GM21447 (cell line): Measurements from ENCODE around the gene BNIP1.

ENCODE experiments used
- ATAC-seq: cut with Tn5 transposase; IDR thresholded peaks from one replicate; pipeline ENCODE4 v1.9.1; 2021; ENCODE audit not compliant: unreplicated experiment

BNIP1 gene

DNA sequence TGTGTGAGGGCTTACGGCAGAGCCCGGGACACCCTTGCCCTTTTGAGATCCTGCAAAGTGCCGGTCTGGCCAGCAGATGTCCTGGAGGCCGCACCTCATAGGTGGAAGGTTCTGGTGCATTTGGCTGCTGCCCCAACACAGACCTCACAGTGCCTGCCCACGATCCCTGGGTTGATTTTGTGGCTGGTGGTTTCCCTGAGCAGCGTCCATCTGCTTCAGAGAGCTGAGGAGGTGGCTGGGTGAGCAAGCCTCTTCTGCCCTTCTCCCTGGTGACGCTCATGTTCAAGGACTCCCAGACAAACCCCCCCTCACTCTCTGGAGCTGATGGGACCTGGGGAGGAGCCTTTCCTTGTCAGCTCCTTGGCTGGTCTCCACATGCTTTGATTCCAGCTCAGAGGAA lies 18.9 kb downstream of the BNIP1 start:
- no peak for ATAC-seq

DNA sequence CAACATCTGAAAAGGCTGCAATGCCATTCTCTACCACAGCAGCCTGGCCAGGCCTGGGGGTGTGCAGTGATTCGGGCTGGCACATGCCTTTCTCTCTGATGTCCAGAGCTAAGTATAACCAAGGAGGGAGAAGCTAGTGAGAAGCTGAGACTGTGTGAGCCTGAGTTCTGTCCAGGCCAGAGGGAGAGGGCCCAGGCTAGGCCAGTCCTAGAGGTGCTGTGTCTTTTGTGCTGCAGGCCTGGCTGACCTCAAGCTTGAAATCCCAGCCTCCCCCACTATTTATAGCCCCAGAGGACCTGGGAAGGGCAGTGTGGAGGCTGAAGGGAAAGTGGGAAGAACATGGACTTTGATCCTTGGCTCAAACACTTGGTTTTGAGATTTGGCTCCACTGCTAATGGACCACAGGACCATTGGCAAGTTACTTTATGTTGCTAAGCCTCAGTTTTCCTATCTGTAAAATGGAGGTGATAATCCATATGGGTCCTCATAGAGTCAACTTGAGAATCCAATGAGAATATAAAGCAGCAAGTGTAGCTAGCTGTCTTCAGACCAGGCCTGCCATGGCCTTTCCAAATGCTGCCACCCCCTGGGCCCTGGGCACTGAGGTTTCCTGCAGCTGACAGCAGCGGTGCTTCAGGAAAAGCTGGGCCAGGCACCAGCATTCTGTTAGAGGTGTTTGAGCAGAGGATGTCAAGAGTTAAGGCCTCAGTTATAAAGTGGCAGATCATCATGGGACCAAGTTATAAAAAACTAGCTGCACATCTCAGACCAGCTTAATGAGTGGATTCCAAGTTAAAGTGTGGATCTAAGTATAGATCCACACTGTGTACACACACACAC lies 21.1 kb downstream of the BNIP1 start:
- ATAC-seq, result no peak

DNA sequence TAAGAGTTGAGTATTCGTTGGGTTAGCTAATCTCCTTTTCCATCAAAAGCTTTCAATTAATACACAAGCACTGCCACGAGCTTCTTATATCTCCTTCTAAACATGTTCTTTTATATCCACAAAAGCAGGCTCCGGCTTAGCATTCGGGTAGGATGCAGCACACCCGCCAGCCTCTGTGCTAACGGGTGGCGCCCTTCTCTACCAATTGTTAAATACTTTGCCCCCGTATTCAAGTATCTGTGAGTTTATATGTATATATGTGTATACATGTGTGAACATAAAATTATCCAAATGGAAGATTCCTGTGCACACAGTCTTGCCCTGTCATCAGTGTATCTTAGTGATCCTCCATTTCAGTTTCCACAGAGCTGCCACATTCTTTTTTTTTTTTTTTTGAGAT lies 27.8 kb downstream of the BNIP1 start:
- no peak for ATAC-seq

DNA sequence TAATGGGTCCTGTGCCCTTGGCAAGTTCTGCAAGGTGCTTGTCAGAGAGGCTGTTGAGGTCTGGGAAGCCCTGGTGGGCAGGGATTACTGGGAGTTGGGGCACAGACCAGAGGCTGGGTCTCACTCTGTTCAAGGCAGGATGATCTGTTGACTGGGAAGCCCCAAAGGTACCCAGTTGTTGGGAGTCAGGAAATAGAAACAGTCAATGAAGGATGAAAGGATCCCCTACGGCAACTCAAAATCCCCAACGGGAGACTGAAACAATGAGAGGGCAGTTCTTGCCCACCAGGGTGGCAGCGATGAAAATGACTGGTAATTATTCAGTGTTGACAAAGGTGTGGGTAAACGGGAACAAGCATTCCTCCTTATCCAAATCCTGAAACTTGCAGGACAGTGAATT lies 31.2 kb downstream of the BNIP1 start:
- no peak for ATAC-seq

DNA sequence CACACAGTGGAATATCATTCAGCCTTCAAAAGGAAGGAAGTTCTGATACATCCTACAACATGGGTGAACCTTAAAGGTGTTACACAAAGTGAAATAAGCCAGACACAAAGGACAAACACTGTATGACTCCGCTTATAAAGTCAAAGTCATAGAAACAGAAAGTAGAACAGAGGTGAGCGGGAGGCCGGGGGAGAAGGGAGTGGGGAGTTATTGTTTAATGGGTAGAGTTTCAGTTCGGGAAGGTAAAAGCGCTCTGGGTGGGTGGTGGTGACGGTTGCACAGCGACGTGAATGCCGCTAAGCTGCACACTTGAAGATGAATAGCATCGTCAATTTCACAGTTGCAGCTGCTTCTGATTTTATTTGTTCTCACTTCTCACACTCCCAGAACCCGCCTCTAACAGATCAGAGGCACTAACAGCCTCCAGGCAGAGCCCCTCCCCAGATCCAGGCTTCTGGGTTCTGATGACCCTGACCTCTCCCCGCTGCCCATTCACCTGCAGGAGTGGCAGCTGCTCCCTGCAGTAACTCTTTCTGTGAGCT lies 34.1 kb downstream of the BNIP1 start:
- ATAC-seq, result no peak

DNA sequence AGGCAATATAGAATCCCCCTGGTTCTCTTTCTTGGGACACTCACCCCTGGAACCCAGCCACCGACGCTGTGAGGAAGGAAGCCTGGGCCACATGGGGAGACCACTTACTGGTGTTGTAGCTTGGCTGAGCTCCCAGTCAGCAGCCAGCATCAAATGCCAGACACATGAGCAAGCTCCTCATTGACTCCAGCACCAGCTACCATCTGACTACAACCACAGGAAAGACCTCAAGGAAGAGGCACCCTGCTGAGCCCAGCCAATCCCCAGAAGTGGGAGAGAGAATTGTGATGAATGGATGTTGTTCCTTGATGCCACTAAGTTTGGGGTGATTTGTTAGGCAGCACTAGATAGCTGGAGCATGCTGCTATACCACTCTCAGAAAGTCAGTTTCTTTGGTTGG lies 36.0 kb downstream of the BNIP1 start:
- no peak for ATAC-seq

DNA sequence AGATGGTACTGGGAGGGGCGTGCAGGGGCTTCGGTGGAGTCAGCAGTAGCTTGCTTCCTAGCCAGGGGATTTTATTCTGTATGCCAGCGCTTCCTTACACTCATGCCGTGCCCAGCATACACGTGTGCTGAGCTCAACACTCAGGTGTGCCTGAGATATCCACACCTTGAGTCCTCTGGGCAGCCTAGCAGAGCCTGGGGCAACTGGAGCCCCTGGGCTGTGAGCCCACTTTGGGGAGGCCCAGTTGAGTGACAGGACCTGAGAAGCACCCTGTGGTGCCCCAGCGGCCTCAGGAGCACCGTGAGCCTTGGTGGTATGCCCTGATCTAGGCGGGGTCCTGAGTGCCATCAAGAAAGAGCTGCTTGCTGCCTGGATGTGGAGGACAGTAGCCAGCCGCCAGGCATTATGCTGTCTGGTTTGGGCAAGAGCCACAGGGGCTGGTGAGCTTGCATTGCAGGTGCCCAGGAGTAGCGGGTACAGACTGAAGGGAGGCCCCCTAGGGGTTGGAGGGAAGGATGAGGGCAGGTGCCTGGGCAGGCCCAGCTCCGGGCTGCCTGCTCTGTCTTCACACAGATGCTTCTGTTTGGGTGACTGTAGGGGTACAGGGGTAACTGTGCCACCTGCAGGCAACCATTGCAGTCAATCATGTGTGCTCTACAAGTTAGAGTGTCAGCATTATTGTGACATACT lies 42.9 kb downstream of the BNIP1 start:
- no peak for ATAC-seq

DNA sequence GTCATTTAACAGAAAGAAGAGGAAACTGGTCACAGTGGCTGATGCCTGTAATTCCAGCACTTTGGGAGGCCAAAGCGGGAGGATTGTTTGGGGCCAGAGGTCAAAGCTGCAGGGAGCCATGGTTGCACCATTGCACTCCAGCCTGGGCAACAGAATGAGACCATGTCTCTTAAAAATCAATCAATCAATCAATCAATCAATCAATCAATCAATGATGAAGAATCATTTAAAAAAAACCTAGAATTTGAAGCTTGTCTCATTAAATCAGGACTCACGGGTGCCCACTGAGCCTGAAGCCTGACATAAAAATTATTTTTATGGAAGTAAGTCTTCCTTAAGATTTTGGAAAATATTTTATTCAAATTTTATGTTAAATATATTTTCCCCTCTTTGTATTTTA lies 43.9 kb downstream of the BNIP1 start:
- no peak for ATAC-seq

DNA sequence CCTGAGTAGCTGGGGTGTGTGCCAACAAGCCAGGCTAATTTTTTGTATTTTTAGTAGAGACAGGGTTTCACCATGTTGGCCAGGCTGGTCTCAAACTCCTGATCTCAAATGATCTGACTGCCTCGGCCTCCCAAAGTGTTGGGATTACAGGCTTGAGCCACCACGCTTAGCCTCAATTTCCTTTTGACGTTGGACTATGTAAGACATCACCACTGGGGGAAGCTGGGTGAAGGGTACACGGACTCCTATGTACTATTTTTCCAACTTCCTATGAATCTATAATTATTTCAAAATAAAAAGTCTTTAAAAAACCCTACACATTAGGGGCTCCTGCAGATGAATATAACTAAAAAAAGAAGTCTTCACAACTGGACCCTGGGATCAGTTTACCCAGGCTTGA lies 46.7 kb downstream of the BNIP1 start:
- ATAC-seq, result no peak

DNA sequence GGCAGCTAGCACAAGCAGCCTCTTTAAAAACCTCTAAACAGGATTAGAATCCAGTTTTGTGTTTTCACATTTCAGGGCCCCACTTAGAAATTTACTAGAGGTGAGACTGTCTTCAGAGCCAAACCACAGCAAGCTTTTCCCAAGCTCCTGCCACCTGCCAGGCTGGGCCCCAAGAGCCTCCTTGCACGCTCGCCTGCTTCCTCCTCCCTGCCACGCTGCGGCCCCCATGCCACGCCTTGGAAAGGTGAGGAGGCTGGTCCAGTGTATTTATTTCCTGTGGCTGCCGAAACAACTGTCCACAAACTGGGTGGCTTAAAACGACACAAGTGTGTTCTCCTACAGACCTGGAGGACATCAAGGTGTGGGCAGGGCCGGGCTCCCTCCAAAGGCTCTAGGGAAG lies 47.2 kb downstream of the BNIP1 start:
- ATAC-seq, result no peak

DNA sequence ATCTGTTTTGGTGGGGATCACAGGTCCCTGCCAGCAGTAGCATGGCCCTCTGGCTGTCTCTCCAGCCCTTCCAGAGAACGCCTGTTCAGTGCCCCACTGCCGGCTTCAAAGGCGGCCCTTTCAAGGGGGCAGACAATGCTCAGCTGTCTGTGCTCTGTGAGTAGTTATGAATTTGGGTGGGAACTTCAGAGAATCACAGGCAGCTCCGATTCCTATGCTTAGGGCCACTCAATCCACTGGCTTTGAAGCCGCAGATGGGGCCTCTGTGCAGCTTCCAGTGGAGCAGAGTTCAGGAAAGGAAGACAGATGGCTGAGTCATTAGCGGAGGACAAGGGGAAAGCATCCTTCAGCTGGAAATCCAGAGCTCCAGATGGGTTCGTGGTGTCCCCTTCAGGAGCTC lies 48.2 kb downstream of the BNIP1 start:
- no peak for ATAC-seq

DNA sequence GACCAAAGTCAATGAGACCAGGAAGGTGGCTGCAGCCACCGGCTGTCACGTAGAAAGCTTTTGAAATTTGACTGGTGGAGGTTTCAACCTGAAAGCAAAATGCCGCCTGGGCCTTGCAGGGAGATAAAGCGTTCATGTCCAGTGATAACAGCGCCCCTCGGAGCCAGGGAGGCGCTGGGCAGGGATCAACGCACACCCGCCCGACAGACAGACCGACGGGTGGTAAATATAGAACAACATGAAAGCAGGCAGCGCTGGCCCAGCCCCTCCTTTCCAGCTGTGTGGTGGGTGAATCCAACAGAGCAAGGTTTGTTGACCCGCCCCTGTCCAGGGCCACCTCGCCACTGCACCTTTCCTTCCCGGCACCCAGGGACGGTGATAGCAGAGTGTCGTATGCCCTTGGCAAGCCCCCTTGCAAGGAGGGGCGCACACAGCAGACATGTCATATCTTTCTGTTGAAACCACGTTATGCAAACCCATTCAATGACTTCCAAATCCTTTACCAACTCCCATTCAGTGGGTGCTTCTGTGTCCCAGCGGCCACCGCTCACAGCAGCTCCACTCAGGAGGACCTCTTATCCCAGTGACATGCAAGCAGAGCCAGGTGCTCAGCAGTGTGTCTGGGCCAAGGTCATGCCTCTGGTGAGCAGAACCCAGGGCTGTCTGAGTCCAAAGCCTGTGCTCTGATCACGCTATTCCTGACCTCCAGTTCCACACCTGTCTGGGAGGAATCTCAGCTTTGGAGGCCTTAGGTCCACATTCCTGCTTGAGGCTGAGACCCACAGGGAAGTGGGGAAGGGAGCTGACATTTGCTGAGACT lies 52.0 kb downstream of the BNIP1 start:
- no peak for ATAC-seq

DNA sequence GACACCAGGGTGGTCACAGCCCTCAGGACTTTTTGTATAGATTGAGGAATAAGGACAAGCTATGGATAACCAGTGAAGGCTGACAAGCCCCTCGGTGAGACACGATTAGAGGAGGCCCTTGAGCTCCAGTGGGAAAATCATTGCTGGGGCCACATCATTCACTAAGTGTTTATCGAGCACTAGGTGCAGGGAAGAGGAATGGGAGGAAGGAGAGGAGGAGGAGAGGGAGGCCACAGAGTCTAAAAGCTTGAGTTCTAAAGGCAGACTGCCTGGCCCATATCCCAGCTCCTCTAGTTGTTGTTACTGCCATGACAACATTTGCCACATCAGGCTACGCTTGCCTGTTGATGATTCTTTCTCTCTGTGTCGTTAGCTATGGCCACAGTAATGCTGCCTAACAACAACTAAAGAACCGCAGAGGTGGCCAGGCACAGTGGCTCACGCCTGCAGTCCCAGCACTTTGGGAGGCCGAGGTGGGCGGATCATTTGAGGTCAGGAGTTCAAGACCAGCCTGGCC lies 53.1 kb downstream of the BNIP1 start:
- no peak for ATAC-seq

DNA sequence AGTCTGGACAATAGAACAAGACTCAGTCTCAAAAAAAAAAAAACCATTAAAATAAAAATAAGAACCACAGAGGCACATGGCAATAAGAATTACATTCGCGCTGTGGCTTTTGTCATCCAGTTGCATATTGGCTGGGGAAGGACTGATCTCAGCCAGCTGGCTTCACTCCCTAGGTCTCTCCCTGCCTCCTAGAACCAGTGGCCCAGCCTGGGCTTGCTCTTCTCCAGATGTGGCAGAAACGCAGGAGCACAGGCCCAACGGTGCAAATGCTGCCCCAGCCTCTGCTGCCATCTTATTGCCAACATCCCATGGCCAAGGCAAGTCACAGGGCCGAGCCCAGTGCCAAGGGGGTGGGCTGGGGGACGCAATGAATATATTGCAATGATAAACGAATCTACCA lies 53.7 kb downstream of the BNIP1 start:
- no peak for ATAC-seq

DNA sequence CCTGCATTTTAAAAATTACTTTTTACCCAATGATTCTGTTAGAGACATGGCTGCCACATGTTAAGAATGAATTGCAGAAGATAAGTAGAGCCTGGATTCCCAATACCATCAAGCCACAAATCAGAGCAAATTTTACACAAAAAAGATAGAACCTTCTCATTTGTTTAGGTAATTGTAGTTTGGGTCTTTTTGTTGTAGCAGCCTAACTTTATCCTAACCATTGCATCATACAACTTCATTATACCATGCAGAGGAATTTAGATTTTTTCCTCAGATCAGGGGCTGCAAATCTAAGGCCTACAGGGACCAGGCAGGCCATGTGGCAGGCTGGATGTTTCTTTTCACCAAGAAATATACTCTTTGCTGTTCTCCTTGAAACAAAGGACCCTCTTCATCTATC lies 56.0 kb downstream of the BNIP1 start:
- ATAC-seq, result no peak

DNA sequence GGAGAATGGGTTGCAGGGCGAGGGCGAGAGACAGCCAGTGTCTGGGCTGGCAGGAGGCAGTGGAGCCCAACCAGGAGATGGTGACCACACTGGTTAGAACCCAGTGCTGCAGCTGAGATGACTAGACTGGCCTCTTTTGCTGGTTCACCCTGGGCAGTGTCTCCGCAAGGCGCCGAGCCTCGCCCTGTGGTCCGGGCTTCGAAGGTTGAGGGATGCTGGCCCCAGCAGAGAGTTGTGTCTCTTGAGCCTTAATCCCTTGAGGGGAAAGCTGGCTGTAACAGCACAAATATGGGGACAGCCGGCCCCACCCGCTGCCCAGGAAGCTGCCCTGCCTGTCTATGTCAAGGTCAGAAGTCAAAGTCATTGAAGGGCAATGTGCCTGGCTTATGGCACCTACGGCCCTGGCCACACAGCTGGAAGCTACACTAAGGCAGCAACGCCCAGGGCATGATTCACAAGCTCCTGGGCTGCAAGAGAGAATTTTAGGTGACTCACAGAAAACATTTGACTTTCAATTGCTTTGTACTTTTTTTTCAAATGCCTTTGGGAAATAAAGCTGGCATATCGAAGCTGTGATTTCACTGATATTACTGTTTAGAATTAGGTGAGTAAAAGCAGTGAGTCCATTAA lies 57.4 kb downstream of the BNIP1 start:
- ATAC-seq, result no peak

DNA sequence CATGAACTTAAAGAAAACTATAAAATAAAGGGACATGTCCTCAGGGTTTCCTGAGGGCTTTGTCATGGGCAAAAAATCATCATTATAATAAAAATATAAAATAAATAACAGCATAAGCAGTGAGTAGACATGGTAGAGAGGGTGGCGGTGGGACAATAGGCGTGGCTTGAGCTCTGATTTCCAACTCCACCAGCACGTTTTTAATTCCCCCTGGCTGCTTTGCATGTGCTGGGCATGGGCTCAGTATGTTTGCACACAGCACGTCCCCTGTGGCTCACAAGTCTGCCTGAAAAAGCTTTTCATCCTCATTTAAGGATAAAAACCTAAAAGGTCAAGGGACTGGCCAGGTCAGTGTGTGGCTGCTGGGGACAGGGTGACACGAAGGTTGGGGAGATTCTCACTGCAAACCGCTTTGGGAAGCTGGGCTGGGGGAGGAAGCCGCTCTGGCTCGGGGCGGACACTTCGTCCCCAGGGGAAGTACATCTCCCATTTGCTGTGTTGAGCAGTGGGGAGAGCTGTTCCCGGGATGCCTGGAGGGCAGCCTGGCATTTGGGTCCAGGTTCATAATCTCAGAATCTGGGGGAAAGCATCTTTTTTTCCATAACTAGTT lies 58.0 kb downstream of the BNIP1 start:
- ATAC-seq, result no peak

DNA sequence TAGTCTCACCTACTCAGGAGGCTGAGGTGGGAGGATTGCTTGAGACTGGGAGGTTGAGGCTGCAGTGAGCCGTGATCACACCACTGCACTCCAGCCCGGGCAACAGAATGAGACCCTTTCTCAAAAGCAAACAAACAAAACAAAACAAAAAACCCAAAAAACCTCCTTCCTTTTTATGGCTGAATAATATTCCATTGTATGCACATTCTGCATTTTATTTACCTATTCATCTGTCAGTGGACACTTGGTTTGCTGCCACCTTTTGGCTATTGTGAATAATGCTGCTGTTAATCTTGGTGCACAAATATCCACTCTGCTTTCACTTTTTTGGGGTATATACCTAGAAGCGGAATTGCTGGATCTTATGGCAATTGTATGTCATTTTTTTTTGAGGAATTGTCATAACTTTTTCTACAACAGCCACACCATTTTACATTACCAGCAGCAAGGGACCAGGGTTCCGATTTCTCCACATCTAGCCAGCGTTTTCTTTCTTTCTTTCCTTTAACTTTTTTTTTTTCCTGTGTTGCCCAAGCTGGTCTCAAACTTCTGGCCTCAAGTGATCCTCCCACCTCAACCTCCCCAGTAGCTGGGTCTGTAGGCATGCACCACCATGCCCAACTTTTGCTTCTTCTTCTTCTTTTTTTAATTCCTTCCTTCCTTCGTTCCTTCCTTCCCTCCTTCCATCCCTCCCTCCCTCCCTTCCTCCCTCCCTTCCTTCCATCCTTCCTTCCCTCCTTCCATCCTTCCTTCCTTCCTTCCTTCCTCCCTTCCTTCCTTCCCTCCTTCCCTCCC lies 60.1 kb downstream of the BNIP1 start:
- no peak for ATAC-seq

DNA sequence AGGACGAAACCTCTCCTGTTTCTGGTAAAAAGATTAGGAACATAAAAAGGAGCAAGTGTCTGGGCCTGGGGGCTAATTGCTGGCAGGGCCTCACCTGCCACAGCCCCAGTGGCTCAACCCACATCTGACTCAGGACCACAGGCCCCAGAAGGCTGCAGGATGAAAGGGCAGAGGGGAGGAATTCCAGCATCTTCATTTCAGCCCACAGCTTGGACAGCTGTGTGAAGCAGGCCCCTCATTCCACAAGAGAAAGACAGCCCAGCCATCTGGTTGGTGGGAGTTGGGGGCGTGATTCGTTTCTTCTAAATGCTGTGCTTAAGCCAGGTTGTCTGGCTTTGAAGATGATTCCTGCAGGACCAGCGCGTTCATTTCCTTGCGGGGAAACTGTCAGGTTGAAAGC lies 61.6 kb downstream of the BNIP1 start:
- no peak for ATAC-seq

DNA sequence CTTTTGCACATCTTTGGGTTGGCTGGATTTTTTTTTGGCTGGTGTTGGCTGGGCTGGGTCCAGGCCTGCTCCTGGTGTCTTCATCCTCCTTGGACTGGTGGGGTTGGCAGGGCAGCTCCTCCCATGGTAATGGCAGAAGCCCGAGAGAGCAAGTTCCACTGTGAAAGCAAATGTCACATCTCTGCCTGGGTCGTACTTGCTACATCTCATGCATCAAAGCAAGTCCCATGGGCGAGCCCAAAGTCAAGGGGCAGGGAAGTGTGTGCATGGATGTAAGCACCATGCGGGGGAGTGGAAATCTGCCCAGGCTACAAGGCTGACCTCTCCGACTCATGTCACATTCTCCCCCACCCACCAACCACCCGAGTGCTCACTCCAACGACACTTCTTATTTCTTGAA lies 64.0 kb downstream of the BNIP1 start:
- ATAC-seq, result no peak
